KMS-11 (cell line): ENCODE data around the gene ACSL1.
A peak's percentile ranks its signal among the peaks of the same experiment; 100 is the strongest.
"Not testable (repeated sequence)": the region's sequence is repeated elsewhere in the genome, so short reads cannot be mapped to it uniquely, and the experiment has no call there.

Experiments used
- H2AFZ ChIP-seq: fragments of 200-600 bp; sonication (generic); 2 replicates; pipeline ENCODE4 v1.6.1; 2016; ENCODE audit warnings: antibody characterized with exemption, mixed run types, low read depth
- H3K27ac ChIP-seq: fragments of 200-600 bp; sonication (generic); 2 replicates; pipeline ENCODE4 v1.6.1; 2016; ENCODE audit warnings: mild to moderate bottlenecking, mixed run types
- H3K27me3 ChIP-seq: fragments of 200-600 bp; sonication (generic); 2 replicates; pipeline ENCODE4 v1.6.1; 2017; ENCODE audit warnings: mild to moderate bottlenecking, low read depth, mixed run types, moderate library complexity; ENCODE audit not compliant: insufficient read depth
- H3K36me3 ChIP-seq: fragments of 200-600 bp; sonication (generic); 2 replicates; pipeline ENCODE4 v1.6.1; 2017; ENCODE audit warnings: mild to moderate bottlenecking, mixed run types; ENCODE audit not compliant: insufficient read depth
- H3K4me1 ChIP-seq: fragments of 200-600 bp; sonication (generic); 2 replicates; pipeline ENCODE4 v1.6.1; 2016; ENCODE audit warnings: mild to moderate bottlenecking, low read depth, mixed run types; ENCODE audit not compliant: poor library complexity, severe bottlenecking
- H3K4me2 ChIP-seq: fragments of 200-600 bp; sonication (generic); 2 replicates; pipeline ENCODE4 v1.7.0; 2016; ENCODE audit warnings: mild to moderate bottlenecking, mixed run types
- H3K4me3 ChIP-seq: fragments of 200-600 bp; sonication (generic); IDR thresholded peaks from 2 replicates; pipeline ENCODE4 v1.6.1; 2017; ENCODE audit warnings: low read depth, low read length, mixed read lengths; ENCODE audit not compliant: insufficient read depth
- H3K79me2 ChIP-seq: fragments of 200-600 bp; sonication (generic); 2 replicates; pipeline ENCODE4 v1.6.1; 2016; ENCODE audit warnings: low read depth, mixed run types; ENCODE audit not compliant: insufficient read depth
- H3K9ac ChIP-seq: fragments of 200-600 bp; sonication (generic); 2 replicates; pipeline ENCODE4 v1.6.1; 2016; ENCODE audit warnings: mild to moderate bottlenecking, mixed run types
- H4K20me1 ChIP-seq: fragments of 200-600 bp; sonication (generic); 2 replicates; pipeline ENCODE4 v1.6.1; 2016; ENCODE audit warnings: mild to moderate bottlenecking, mixed run types; ENCODE audit not compliant: insufficient read depth
- CTCF ChIP-seq: fragments of 200-600 bp; sonication (generic); conservative IDR thresholded peaks from 2 replicates; pipeline ENCODE4 v1.6.1; 2017; ENCODE audit warnings: low read depth, mild to moderate bottlenecking, antibody characterized with exemption, low read length, moderate library complexity, mixed read lengths

The ACSL1 gene

DNA sequence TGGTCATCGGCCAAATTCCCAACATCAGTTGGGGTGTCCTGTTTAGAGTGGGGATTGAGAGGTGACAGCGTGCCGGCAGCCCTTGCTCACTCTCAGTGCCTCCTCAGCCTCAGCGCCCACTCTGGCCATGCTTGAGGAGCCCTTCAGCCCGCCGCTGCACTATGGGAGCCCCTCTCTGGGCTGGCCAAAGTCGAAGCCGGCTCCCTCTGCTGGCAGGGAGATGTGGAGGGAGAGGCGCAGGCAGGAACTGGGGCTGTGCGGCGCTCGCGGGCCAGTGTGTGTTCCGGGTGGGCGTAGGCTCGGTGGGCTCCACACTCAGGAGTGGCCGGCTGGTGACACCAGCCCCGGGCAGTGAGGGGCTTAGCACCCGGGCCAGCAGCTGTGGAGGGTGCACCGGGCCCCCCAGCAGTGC is 84.8 kb downstream of the ACSL1 start:
- no peak for TF ChIP-seq CTCF
- Histone ChIP-seq H3K27me3 (no peaks in the 10 kb centered on the region), H3K79me2 (no peaks in the 10 kb centered on the region)

GRCh38 chr4:184739575-184739974 is 86.2 kb downstream of the ACSL1 start:
- H3K36me3 ChIP-seq, H3K9ac ChIP-seq, H2AFZ ChIP-seq, H3K4me2 ChIP-seq, H3K4me3 ChIP-seq, H3K79me2 ChIP-seq, H4K20me1 ChIP-seq, H3K4me1 ChIP-seq, H3K27me3 ChIP-seq, H3K27ac ChIP-seq: not testable (repeated sequence)

More for the DNA sequence above, 84.8 kb downstream of the ACSL1 start:
- no peaks in the 10 kb centered on the region for H4K20me1 ChIP-seq
- no peaks in the 10 kb centered on the region for H3K36me3 ChIP-seq
- H2AFZ ChIP-seq = no peak overlapping the region
- no peak overlapping the region for H3K4me3 ChIP-seq
- peaks cover 6% of the 10 kb centered on the region for H3K4me1 ChIP-seq
- no peak overlapping the region for H3K27ac ChIP-seq
- no peak overlapping the region for H3K9ac ChIP-seq
- no peak overlapping the region for H3K4me2 ChIP-seq

- Histone ChIP-seq H3K9ac (0 out of 2 replicates have a peak overlapping the region, but pooled peaks have one; percentile 89), H3K4me2 (peak overlapping the region; percentile 79; the same call in 1 of the 2 replicates), H3K79me2 (peaks cover 41% of the 10 kb centered on the region), H3K4me3 (no peak overlapping the region), H4K20me1 (no peaks in the 10 kb centered on the region), H3K27me3 (no peaks in the 10 kb centered on the region), H3K4me1 (peaks cover 35% of the 10 kb centered on the region), H3K27ac (peak overlapping the region; percentile 16; the same call in 1 of the 2 replicates), H3K36me3 (no peaks in the 10 kb centered on the region), H2AFZ (peak overlapping the region; percentile 64)
- no peak for TF ChIP-seq CTCF
Observed at GRCh38 chr4:184734758-184735157, 91.0 kb downstream of the ACSL1 start.

- H3K27ac ChIP-seq = peak within 1 kb of the TSS; percentile 81
- H2AFZ ChIP-seq = peak within 1 kb of the TSS; percentile 64
- H3K4me3 ChIP-seq = no peak within 1 kb of the TSS
Observed at GRCh38 chr4:184733654-184734524, 91.9 kb downstream of the ACSL1 start, which contains the start of gene CENPU. TSS of gene CENPU (minus strand) at chr4:184734096. CDS start at chr4:184734062, 34 bp downstream.

More at GRCh38 chr4:184733654-184734524, 91.9 kb downstream of the ACSL1 start, which contains the start of gene CENPU:
- no peaks in the 10 kb centered on the region for H4K20me1 ChIP-seq
- TF ChIP-seq CTCF = no peak
- H3K27me3 ChIP-seq = no peaks in the 10 kb centered on the region
- peaks cover 49% of the 10 kb centered on the region for H3K79me2 ChIP-seq
- H3K4me1 ChIP-seq = peaks cover 42% of the 10 kb centered on the region
- peak within 1 kb of the TSS; percentile 79 for H3K4me2 ChIP-seq
- H3K36me3 ChIP-seq = peaks cover under 1% of the 10 kb centered on the region; the same call in 1 of the 2 replicates
- peak within 1 kb of the TSS; percentile 89 for H3K9ac ChIP-seq
